ENCODE data around the gene HYAL2.

DNA sequence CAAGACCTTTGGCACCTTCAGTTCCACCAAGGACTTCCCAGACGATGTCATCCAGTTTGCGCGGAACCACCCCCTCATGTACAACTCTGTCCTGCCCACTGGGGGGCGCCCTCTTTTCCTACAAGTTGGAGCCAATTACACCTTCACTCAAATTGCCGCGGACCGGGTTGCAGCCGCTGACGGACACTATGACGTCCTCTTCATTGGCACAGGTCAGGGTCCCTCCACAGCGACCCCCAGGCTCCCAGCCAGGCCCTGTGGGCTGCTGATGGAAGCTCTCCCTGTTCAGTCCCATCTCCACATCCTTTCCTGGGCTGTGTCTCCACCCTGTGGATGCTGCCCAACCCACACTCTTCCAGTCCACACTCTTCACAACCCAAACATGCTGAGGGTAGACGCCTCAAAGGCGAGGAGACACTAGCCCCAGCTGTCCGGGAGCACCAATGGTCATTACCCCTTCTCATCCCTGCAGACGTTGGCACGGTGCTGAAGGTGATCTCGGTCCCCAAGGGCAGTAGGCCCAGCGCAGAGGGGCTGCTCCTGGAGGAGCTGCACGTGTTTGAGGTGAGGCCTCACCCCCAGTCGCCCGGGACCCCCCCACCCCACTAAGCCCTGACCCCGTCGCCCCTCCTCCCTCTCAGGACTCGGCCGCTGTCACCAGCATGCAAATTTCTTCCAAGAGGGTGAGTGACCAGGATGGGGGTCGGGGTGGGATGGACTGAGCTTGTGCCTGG lies 48.0 kb downstream of the HYAL2 start:
- TF ChIP-seq SUZ12 (IDR thresholded peaks at IDR 0.05; ENCODE audit: extremely low read depth, insufficient read depth, insufficient read length) (no peak), ZNF274 (IDR thresholded peaks at IDR 0.05; ENCODE audit: low read depth, low read length) (no peak)
